Loucy (cell line): Measurements from ENCODE around the gene DNM3.

ENCODE experiments used
- CTCF ChIP-seq: fragments of 200-600 bp; sonication (generic); conservative IDR thresholded peaks from 2 replicates; pipeline ENCODE4 v1.5.1; 2014; ENCODE audit warnings: mild to moderate bottlenecking, antibody characterized with exemption, low read length
- EZH2phosphoT487 ChIP-seq: fragments of 200-600 bp; IDR thresholded peaks from 2 replicates; pipeline ENCODE4 v1.6.1; 2018; ENCODE audit warnings: antibody characterized with exemption, mild to moderate bottlenecking, moderate library complexity, borderline replicate concordance

GRCh38 chr1:171981303-171981702 is 140.0 kb downstream of the DNM3 start:
- TF ChIP-seq CTCF (no peak), EZH2phosphoT487 (no peak)
